GM23338 (cell line): Measurements from ENCODE around the gene SLC44A4. TPM values are rescaled to one million over a fixed set of nuclear protein-coding genes. Genes with fewer than 3 reads are reported as not detected.

ENCODE experiments used
- ATAC-seq: fragments of 200-7000 bp; cut with Tn5 transposase; 3 replicates; pipeline ENCODE4 v1.9.1; 2020
- DNase-seq: peaks from one replicate; pipeline ENCODE4 v3.0.0-alpha.2; 2015; ENCODE audit warnings: low spot score
- H2AFZ ChIP-seq: fragments of 200-600 bp; sonication (generic); 2 replicates; pipeline ENCODE4 v1.8.0; 2016; ENCODE audit warnings: antibody characterized with exemption, mild to moderate bottlenecking, moderate library complexity
- H3F3A ChIP-seq: fragments of 200-600 bp; sonication (generic); replicated peaks from 2 replicates; pipeline ENCODE4 v1.8.0; 2017; ENCODE audit warnings: antibody characterized with exemption, mixed run types, low read depth
- H3K27ac ChIP-seq: fragments of 200-600 bp; sonication (generic); 2 replicates; pipeline ENCODE4 v1.6.1; 2016; ENCODE audit warnings: low read depth
- H3K27me3 ChIP-seq: fragments of 200-600 bp; sonication (generic); 2 replicates; pipeline ENCODE4 v1.8.0; 2016; ENCODE audit warnings: mild to moderate bottlenecking, mixed run types, moderate library complexity; ENCODE audit not compliant: insufficient read depth
- H3K36me3 ChIP-seq: fragments of 200-600 bp; sonication (generic); 2 replicates; pipeline ENCODE4 v1.8.0; 2016; ENCODE audit warnings: mild to moderate bottlenecking; ENCODE audit not compliant: insufficient read depth
- H3K4me1 ChIP-seq: fragments of 200-600 bp; sonication (generic); 2 replicates; pipeline ENCODE4 v1.8.0; 2016; ENCODE audit warnings: mild to moderate bottlenecking, moderate library complexity; ENCODE audit not compliant: insufficient read depth
- H3K4me2 ChIP-seq: fragments of 200-600 bp; sonication (generic); 2 replicates; pipeline ENCODE4 v1.7.1; 2017; ENCODE audit warnings: mixed run types
- H3K4me3 ChIP-seq: fragments of 200-600 bp; sonication (generic); 2 replicates; pipeline ENCODE4 v1.6.1; 2016; ENCODE audit warnings: mixed run types
- H3K79me2 ChIP-seq: fragments of 200-600 bp; sonication (generic); replicated peaks from 2 replicates; pipeline ENCODE4 v1.8.0; 2017; ENCODE audit warnings: mild to moderate bottlenecking; ENCODE audit not compliant: insufficient read depth
- H3K9me2 ChIP-seq: fragments of 200-600 bp; sonication (generic); 2 replicates; pipeline ENCODE4 v1.8.0; 2017; ENCODE audit not compliant: insufficient read depth
- H4K20me1 ChIP-seq: fragments of 200-600 bp; sonication (generic); replicated peaks from 2 replicates; pipeline ENCODE4 v1.8.0; 2017; ENCODE audit warnings: mild to moderate bottlenecking; ENCODE audit not compliant: insufficient read depth
- H3K27ac Mint-ChIP-seq: 2 replicates; pipeline ENCODE4 v1.8.0; 2020; ENCODE audit warnings: inconsistent platforms, mild to moderate bottlenecking, moderate library complexity, mixed read lengths
- H3K27me3 Mint-ChIP-seq: 3 replicates; pipeline ENCODE4 v1.8.0; 2022; ENCODE audit warnings: low read depth, mild to moderate bottlenecking, moderate library complexity, mixed read lengths, inconsistent platforms; ENCODE audit not compliant: insufficient read depth, poor library complexity
- H3K36me3 Mint-ChIP-seq: 3 replicates; pipeline ENCODE4 v1.8.0; 2021; ENCODE audit warnings: low read depth, mild to moderate bottlenecking, inconsistent platforms, moderate library complexity, mixed read lengths
- H3K4me1 Mint-ChIP-seq: 3 replicates; pipeline ENCODE4 v1.8.0; 2020; ENCODE audit warnings: mild to moderate bottlenecking, inconsistent platforms, mixed read lengths
- H3K4me3 Mint-ChIP-seq: 3 replicates; pipeline ENCODE4 v1.8.0; 2021; ENCODE audit warnings: moderate library complexity, mild to moderate bottlenecking, inconsistent platforms, mixed read lengths
- H3K9me3 Mint-ChIP-seq: 3 replicates; pipeline ENCODE4 v1.8.0; 2020; ENCODE audit warnings: moderate library complexity, mild to moderate bottlenecking, inconsistent platforms, mixed read lengths
- EZH2phosphoT487 ChIP-seq: fragments of 200-600 bp; sonication (generic); IDR thresholded peaks from one replicate; pipeline ENCODE4 v1.8.1; 2018; ENCODE audit warnings: antibody characterized with exemption; ENCODE audit not compliant: unreplicated experiment
- JUNB ChIP-seq: IDR thresholded peaks from one replicate; pipeline ENCODE4 v1.6.1; 2016; ENCODE audit warnings: antibody characterized with exemption; ENCODE audit not compliant: unreplicated experiment
- NANOG ChIP-seq: IDR thresholded peaks from 2 replicates; pipeline ENCODE4 v1.6.1; 2016; ENCODE audit warnings: antibody characterized with exemption, borderline replicate concordance
- POLR2AphosphoS5 ChIP-seq: IDR thresholded peaks from 2 replicates; pipeline ENCODE4 v1.6.1; 2016; ENCODE audit warnings: antibody characterized with exemption, low read depth
- STAT1 ChIP-seq: IDR thresholded peaks from one replicate; pipeline ENCODE4 v1.6.1; 2016; ENCODE audit warnings: antibody characterized with exemption; ENCODE audit not compliant: unreplicated experiment
- ZNF331 ChIP-seq: fragments of 250-450 bp; sonication (Bioruptor Pico); IDR thresholded peaks from 2 replicates; pipeline ENCODE4 v1.5.0; 2020; ENCODE audit warnings: low read depth, mild to moderate bottlenecking, moderate library complexity
- polyA plus RNA-seq: library from polyadenylated mRNA; unstranded; fragments of >200 nt; fragmentation: Nextera tagmentation; extraction: Ambion mirVana; gene quantifications from 2 replicates; pipeline ENCODE4 v1.2.1, GENCODE V29; 2016
- total RNA-seq: library from RNA; depleted of rRNA; stranded (reverse); fragments of >200 nt; shearing (Covaris generic); gene quantifications from 2 replicates; pipeline ENCODE4 v1.2.3, GENCODE V29; 2014
- TF ChIP-seq, protein P1 (sequence below): IDR thresholded peaks from 2 replicates; pipeline ENCODE4 v1.6.1; 2016; ENCODE audit warnings: antibody characterized with exemption
- TF ChIP-seq, protein P2 (sequence below): IDR thresholded peaks from one replicate; pipeline ENCODE4 v1.6.1; 2018; ENCODE audit warnings: antibody characterized with exemption; ENCODE audit not compliant: unreplicated experiment
- TF ChIP-seq, protein P3 (sequence below): fragments of 250-450 bp; sonication (Bioruptor Pico); IDR thresholded peaks from 2 replicates; pipeline ENCODE4 v1.5.0; 2020; ENCODE audit warnings: mild to moderate bottlenecking, moderate library complexity
- TF ChIP-seq, protein P4 (sequence below), 2 experiments: fragments of 200-600 bp in 1 of 2; sonication (generic) in 1 of 2; conservative IDR thresholded peaks; 2 replicates each; pipeline versions ENCODE4 v1.5.1 to v1.6.1; 2016 to 2017; ENCODE audit warnings: antibody characterized with exemption in 2 of 2, low read depth in 2 of 2, mild to moderate bottlenecking in 2 of 2, moderate library complexity in 1 of 2

The SLC44A4 gene
- total and polyA plus RNA-seq, 2 experiments from 2014 or later: 1.1 to 3.7 TPM

DNA sequence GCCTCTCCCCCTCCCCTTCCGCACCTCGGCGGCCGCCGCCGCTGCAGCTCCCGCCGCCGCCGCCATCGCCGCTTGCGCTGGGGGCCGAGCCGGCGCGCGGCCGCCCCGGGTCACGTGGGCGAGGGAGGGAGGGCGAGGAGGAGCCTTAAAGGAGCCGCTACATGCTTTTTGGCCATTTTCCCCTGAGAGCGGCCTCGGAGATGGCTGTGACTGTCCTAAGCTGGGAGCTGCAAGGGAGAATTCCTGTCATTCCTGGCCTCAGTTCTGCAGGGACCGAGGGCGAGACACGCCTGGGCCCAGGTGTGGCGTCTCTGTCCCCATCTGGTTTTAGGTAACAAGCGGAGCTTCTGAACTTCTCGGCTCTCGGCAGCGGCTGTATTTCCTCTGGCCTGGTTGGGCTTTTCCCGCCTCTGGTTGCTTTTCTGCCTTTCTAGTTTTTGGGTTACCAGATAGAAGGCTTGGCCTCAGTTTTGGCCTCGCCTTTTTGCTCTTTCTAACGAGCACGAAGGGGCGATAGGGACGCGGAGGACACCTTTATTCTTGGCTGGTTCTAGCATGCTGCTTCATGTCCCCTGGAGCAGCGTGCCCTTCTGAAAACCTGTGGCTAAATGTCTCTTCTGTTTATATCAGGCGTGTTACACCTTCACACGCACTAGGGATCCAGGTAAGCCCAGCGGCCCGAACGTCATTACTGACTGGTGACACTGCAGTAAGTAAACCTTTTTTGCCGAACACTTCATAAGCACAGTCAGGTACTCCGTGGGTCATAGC lies 19.0 kb upstream of the SLC44A4 start, which contains the start of gene EHMT2:
EHMT2 (minus strand) TSS at position 87 of the 771 bp plus-strand sequence; CDS start at position 66, 21 bp downstream.
- Histone ChIP-seq H3K36me3 (peaks cover 20% of the 10 kb centered on the region), H3K9me2 (no peaks in the 10 kb centered on the region), H4K20me1 (peaks cover 14% of the 10 kb centered on the region; the same call in 1 of the 2 replicates), H3K4me2 (peak within 1 kb of the TSS; percentile 98), H3K27ac (peak within 1 kb of the TSS; percentile 76), H3K27me3 (no peaks in the 10 kb centered on the region), H3F3A (peaks cover 14% of the 10 kb centered on the region; the same call in 1 of the 2 replicates), H2AFZ (peak within 1 kb of the TSS; percentile 56), H3K4me3 (peak within 1 kb of the TSS; percentile 85), H3K4me1 (peaks cover 11% of the 10 kb centered on the region; the same call in 1 of the 2 replicates), H3K79me2 (peaks cover 15% of the 10 kb centered on the region; the same call in 1 of the 2 replicates)
- H3K9me3 Mint-ChIP-seq: no peaks in the 10 kb centered on the region
- peaks cover 21% of the 10 kb centered on the region for H3K27me3 Mint-ChIP-seq
- ATAC-seq (peak; percentile 46), DNase-seq (peak; percentile 94)
- H3K4me1 Mint-ChIP-seq: peaks cover 29% of the 10 kb centered on the region
- peak within 1 kb of the TSS; percentile 91 for H3K4me3 Mint-ChIP-seq
- H3K27ac Mint-ChIP-seq: peak within 1 kb of the TSS; percentile 91
- H3K36me3 Mint-ChIP-seq: peaks cover 60% of the 10 kb centered on the region
- no peak for TF ChIP-seq ZNF331
- TF ChIP-seq STAT1: no peak
- TF ChIP-seq NANOG: no peak
- TF ChIP-seq, protein P1, sequence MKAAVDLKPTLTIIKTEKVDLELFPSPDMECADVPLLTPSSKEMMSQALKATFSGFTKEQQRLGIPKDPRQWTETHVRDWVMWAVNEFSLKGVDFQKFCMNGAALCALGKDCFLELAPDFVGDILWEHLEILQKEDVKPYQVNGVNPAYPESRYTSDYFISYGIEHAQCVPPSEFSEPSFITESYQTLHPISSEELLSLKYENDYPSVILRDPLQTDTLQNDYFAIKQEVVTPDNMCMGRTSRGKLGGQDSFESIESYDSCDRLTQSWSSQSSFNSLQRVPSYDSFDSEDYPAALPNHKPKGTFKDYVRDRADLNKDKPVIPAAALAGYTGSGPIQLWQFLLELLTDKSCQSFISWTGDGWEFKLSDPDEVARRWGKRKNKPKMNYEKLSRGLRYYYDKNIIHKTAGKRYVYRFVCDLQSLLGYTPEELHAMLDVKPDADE: no peak
- TF ChIP-seq, protein P2, sequence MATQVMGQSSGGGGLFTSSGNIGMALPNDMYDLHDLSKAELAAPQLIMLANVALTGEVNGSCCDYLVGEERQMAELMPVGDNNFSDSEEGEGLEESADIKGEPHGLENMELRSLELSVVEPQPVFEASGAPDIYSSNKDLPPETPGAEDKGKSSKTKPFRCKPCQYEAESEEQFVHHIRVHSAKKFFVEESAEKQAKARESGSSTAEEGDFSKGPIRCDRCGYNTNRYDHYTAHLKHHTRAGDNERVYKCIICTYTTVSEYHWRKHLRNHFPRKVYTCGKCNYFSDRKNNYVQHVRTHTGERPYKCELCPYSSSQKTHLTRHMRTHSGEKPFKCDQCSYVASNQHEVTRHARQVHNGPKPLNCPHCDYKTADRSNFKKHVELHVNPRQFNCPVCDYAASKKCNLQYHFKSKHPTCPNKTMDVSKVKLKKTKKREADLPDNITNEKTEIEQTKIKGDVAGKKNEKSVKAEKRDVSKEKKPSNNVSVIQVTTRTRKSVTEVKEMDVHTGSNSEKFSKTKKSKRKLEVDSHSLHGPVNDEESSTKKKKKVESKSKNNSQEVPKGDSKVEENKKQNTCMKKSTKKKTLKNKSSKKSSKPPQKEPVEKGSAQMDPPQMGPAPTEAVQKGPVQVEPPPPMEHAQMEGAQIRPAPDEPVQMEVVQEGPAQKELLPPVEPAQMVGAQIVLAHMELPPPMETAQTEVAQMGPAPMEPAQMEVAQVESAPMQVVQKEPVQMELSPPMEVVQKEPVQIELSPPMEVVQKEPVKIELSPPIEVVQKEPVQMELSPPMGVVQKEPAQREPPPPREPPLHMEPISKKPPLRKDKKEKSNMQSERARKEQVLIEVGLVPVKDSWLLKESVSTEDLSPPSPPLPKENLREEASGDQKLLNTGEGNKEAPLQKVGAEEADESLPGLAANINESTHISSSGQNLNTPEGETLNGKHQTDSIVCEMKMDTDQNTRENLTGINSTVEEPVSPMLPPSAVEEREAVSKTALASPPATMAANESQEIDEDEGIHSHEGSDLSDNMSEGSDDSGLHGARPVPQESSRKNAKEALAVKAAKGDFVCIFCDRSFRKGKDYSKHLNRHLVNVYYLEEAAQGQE: no peak
- TF ChIP-seq JUNB: no peak
- TF ChIP-seq, protein P3, sequence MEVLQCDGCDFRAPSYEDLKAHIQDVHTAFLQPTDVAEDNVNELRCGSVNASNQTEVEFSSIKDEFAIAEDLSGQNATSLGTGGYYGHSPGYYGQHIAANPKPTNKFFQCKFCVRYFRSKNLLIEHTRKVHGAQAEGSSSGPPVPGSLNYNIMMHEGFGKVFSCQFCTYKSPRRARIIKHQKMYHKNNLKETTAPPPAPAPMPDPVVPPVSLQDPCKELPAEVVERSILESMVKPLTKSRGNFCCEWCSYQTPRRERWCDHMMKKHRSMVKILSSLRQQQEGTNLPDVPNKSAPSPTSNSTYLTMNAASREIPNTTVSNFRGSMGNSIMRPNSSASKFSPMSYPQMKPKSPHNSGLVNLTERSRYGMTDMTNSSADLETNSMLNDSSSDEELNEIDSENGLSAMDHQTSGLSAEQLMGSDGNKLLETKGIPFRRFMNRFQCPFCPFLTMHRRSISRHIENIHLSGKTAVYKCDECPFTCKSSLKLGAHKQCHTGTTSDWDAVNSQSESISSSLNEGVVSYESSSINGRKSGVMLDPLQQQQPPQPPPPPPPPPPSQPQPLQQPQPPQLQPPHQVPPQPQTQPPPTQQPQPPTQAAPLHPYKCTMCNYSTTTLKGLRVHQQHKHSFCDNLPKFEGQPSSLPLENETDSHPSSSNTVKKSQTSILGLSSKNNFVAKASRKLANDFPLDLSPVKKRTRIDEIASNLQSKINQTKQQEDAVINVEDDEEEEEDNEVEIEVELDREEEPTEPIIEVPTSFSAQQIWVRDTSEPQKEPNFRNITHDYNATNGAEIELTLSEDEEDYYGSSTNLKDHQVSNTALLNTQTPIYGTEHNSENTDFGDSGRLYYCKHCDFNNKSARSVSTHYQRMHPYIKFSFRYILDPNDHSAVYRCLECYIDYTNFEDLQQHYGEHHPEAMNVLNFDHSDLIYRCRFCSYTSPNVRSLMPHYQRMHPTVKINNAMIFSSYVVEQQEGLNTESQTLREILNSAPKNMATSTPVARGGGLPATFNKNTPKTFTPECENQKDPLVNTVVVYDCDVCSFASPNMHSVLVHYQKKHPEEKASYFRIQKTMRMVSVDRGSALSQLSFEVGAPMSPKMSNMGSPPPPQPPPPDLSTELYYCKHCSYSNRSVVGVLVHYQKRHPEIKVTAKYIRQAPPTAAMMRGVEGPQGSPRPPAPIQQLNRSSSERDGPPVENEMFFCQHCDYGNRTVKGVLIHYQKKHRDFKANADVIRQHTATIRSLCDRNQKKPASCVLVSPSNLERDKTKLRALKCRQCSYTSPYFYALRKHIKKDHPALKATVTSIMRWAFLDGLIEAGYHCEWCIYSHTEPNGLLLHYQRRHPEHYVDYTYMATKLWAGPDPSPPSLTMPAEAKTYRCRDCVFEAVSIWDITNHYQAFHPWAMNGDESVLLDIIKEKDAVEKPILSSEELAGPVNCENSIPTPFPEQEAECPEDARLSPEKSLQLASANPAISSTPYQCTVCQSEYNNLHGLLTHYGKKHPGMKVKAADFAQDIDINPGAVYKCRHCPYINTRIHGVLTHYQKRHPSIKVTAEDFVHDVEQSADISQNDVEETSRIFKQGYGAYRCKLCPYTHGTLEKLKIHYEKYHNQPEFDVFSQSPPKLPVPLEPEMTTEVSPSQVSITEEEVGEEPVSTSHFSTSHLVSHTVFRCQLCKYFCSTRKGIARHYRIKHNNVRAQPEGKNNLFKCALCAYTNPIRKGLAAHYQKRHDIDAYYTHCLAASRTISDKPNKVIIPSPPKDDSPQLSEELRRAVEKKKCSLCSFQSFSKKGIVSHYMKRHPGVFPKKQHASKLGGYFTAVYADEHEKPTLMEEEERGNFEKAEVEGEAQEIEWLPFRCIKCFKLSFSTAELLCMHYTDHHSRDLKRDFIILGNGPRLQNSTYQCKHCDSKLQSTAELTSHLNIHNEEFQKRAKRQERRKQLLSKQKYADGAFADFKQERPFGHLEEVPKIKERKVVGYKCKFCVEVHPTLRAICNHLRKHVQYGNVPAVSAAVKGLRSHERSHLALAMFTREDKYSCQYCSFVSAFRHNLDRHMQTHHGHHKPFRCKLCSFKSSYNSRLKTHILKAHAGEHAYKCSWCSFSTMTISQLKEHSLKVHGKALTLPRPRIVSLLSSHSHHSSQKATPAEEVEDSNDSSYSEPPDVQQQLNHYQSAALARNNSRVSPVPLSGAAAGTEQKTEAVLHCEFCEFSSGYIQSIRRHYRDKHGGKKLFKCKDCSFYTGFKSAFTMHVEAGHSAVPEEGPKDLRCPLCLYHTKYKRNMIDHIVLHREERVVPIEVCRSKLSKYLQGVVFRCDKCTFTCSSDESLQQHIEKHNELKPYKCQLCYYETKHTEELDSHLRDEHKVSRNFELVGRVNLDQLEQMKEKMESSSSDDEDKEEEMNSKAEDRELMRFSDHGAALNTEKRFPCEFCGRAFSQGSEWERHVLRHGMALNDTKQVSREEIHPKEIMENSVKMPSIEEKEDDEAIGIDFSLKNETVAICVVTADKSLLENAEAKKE (CRISPR knock-in tag): no peak
- TF ChIP-seq, protein P4, sequence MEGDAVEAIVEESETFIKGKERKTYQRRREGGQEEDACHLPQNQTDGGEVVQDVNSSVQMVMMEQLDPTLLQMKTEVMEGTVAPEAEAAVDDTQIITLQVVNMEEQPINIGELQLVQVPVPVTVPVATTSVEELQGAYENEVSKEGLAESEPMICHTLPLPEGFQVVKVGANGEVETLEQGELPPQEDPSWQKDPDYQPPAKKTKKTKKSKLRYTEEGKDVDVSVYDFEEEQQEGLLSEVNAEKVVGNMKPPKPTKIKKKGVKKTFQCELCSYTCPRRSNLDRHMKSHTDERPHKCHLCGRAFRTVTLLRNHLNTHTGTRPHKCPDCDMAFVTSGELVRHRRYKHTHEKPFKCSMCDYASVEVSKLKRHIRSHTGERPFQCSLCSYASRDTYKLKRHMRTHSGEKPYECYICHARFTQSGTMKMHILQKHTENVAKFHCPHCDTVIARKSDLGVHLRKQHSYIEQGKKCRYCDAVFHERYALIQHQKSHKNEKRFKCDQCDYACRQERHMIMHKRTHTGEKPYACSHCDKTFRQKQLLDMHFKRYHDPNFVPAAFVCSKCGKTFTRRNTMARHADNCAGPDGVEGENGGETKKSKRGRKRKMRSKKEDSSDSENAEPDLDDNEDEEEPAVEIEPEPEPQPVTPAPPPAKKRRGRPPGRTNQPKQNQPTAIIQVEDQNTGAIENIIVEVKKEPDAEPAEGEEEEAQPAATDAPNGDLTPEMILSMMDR (conservative IDR thresholded peaks at IDR 0.05; ENCODE audit: low read depth in 2 of 2): no peak
- no peak; the same call in 1 of the 2 replicates for TF ChIP-seq POLR2AphosphoS5
- TF ChIP-seq EZH2phosphoT487: no peak
